Measurements from ENCODE around the gene SLC1A7. TPM values are rescaled to one million over a fixed set of nuclear protein-coding genes. Genes with fewer than 3 reads are reported as not detected.

The SLC1A7 gene
- polyA plus RNA-seq, 2 of the 4 experiments (the other 2 are of a cell fraction), result 0.04 to 0.12 TPM

GRCh38 chr1:53108646-53109580, 33.5 kb downstream of the SLC1A7 start:
- Histone ChIP-seq H3K4me2 (peak overlapping the region; percentile 72; the same call in 2 of the 3 replicates), H3K4me1 (peaks cover 52% of the 10 kb centered on the region), H3K9me3 (peaks cover 8% of the 10 kb centered on the region), H3K27ac (peak overlapping the region; percentile 81 to 86), H3K4me3 (no peak overlapping the region)
- DNase-seq (ENCODE audit: low read depth in 1 of 2, low spot score in 1 of 2) (no peak), ATAC-seq (no peak), FAIRE-seq (no peak)
- ChIA-PET CTCF (interaction anchor here (0.7 to 1.2 kb wide), 2 partner anchors 68 to 188 kb away, joined by 3 read pairs; partner anchors contain the start of gene ECHDC2), POLR2A (no interaction called here)
- TF ChIP-seq NFE2L2 (conservative IDR thresholded peaks at IDR 0.05; ENCODE audit: low read length) (no peak), ELK1 (IDR thresholded peaks at IDR 0.05; ENCODE audit: low read depth, low read length) (no peak), FOXS1 (CRISPR knock-in tag; IDR thresholded peaks at IDR 0.05) (no peak), BHLHE40 (IDR thresholded peaks at IDR 0.05; ENCODE audit: low read depth, low read length) (no peak), HOXA7 (CRISPR knock-in tag; IDR thresholded peaks at IDR 0.05) (no peak), RARB (CRISPR knock-in tag; IDR thresholded peaks at IDR 0.05) (no peak), JUN (IDR thresholded peaks at IDR 0.05) (no peak), CTCF (IDR thresholded peaks at IDR 0.05) (no peak), HOXB13 (CRISPR knock-in tag; IDR thresholded peaks at IDR 0.05; ENCODE audit: low read depth) (no peak), EP300 (IDR thresholded peaks at IDR 0.05) (no peak), HMGXB4 (CRISPR knock-in tag; IDR thresholded peaks at IDR 0.05; ENCODE audit: borderline replicate concordance) (no peak), KDM5A (IDR thresholded peaks at IDR 0.05) (no peak), KDM1A (IDR thresholded peaks at IDR 0.05; ENCODE audit: low read depth) (no peak)
- WGBS (ENCODE audit: missing lambda C conversion rate), result 82% methylated on average over 14 of the region's 14 CpGs

- H3K9me3 ChIP-seq, result peaks cover 8% of the 10 kb centered on the region
- ATAC-seq (peak; percentile 87 to 94), FAIRE-seq (no peak), DNase-seq (ENCODE audit: low read depth in 1 of 2, low spot score in 1 of 2) (peak; percentile 55 to 88)
- ChIA-PET CTCF (interaction anchor here (0.7 to 1.2 kb wide), 2 partner anchors 59 to 69 kb away, joined by 3 read pairs; no protein-coding TSS in a partner anchor), POLR2A (no interaction called here)
- peak overlapping the region; percentile 72 for H3K4me2 ChIP-seq
- 16% methylated on average over 15 of the region's 15 CpGs for WGBS (ENCODE audit: missing lambda C conversion rate)
- H3K27ac ChIP-seq, result peak overlapping the region; percentile 81 to 86
- no peak overlapping the region for H3K4me3 ChIP-seq
- H3K4me1 ChIP-seq, result peaks cover 50% of the 10 kb centered on the region
- peak; percentile 55; the same call in 1 of the 3 replicates for TF ChIP-seq BCL3 (IDR thresholded peaks at IDR 0.05)
- TF ChIP-seq NFE2L2 (conservative IDR thresholded peaks at IDR 0.05; ENCODE audit: low read length), result no peak
- TF ChIP-seq JUNB (IDR thresholded peaks at IDR 0.05), result no peak
- peak; percentile 97 for TF ChIP-seq GATA3 (IDR thresholded peaks at IDR 0.05; ENCODE audit: borderline replicate concordance)
- no peak for TF ChIP-seq E2F6 (IDR thresholded peaks at IDR 0.05; ENCODE audit: borderline replicate concordance, low read depth)
- peak; percentile 66 to 83; a peak in 3 of 5 replicates for TF ChIP-seq EP300 (IDR thresholded peaks at IDR 0.05)
- peak; percentile 56 for TF ChIP-seq MAX (IDR thresholded peaks at IDR 0.05)
- TF ChIP-seq EHMT2 (IDR thresholded peaks at IDR 0.05; ENCODE audit: low read depth), result no peak
- peak; percentile 46 to 70; a peak in 3 of 5 replicates for TF ChIP-seq JUN (IDR thresholded peaks at IDR 0.05)
- TF ChIP-seq HOXB13 (CRISPR knock-in tag; IDR thresholded peaks at IDR 0.05; ENCODE audit: low read depth), result no peak
- TF ChIP-seq POLR2AphosphoS2 (conservative IDR thresholded peaks at IDR 0.05; ENCODE audit: low read length), result no peak
- TF ChIP-seq FOXS1 (CRISPR knock-in tag; IDR thresholded peaks at IDR 0.05), result no peak
- no peak for TF ChIP-seq HOXB5 (CRISPR knock-in tag; IDR thresholded peaks at IDR 0.05)
- TF ChIP-seq NPAS2 (CRISPR knock-in tag; IDR thresholded peaks at IDR 0.05; ENCODE audit: borderline replicate concordance), result no peak
- TF ChIP-seq CHD2 (IDR thresholded peaks at IDR 0.05; ENCODE audit: low read length, partially characterized antibody), result no peak
- TF ChIP-seq CHD4 (IDR thresholded peaks at IDR 0.05; ENCODE audit: borderline replicate concordance), result no peak
- TF ChIP-seq TP53 (CRISPR knock-in tag; IDR thresholded peaks at IDR 0.05), result no peak
- no peak for TF ChIP-seq USF2 (IDR thresholded peaks at IDR 0.05)
Measured at GRCh38 chr1:53107570-53108322, 34.7 kb downstream of the SLC1A7 start.

Data from A549 (cell line).